Activated T-helper 1 cell treated with anti-CD3 and anti-CD28 coated beads, Interleukin-12 subunit alpha, Interleukin-12 subunit beta, Interleukin-2, Interleukin-4 antibody, amounts not matched to agents 30 ng/mL and 10 ng/mL and 1 ng/mL, durations not matched to agents 14 hours and 24 hours and 36 hours (primary cell): Measurements from ENCODE around the gene STRADA. TPM values are rescaled to one million over a fixed set of nuclear protein-coding genes. Genes with fewer than 3 reads are reported as not detected.

Source experiments
- DNase-seq: peaks from one replicate; pipeline ENCODE4 v3.0.0; 2021; ENCODE audit warnings: low spot score
- H3K27ac Mint-ChIP-seq: one replicate; pipeline ENCODE4 v1.8.0; 2021; ENCODE audit warnings: mild to moderate bottlenecking, mixed read lengths
- H3K27me3 Mint-ChIP-seq: one replicate; pipeline ENCODE4 v1.8.0; 2022; ENCODE audit warnings: mild to moderate bottlenecking, moderate library complexity, mixed read lengths; ENCODE audit not compliant: insufficient read depth
- H3K36me3 Mint-ChIP-seq: one replicate; pipeline ENCODE4 v1.8.0; 2021; ENCODE audit warnings: low read depth, mixed read lengths
- H3K4me1 Mint-ChIP-seq: one replicate; pipeline ENCODE4 v1.8.0; 2021; ENCODE audit warnings: low read depth, mixed read lengths
- H3K4me3 Mint-ChIP-seq: one replicate; pipeline ENCODE4 v1.8.0; 2021; ENCODE audit warnings: mild to moderate bottlenecking, moderate library complexity, mixed read lengths
- H3K9me3 Mint-ChIP-seq: one replicate; pipeline ENCODE4 v1.8.0; 2021; ENCODE audit warnings: mixed read lengths
- intact Hi-C: fragments of 100-400 bp; cut with micrococcal nuclease; formaldehyde crosslinking; loops from one replicate; pipeline ENCODE4 v1.15.1; 2024
- total RNA-seq: library from RNA; stranded (reverse); gene quantifications from 2 replicates; pipeline ENCODE4 v1.2.3, GENCODE V29; 2022

The STRADA gene
- total RNA-seq, 1 donor from 2014 or later = 59.1 TPM

- Mint-ChIP-seq H3K36me3 (peaks cover 25% of the 10 kb centered on the region), H3K9me3 (no peaks in the 10 kb centered on the region), H3K27me3 (no peaks in the 10 kb centered on the region), H3K4me3 (peak within 1 kb of the TSS; percentile 96), H3K27ac (peak within 1 kb of the TSS; percentile 100), H3K4me1 (peaks cover 63% of the 10 kb centered on the region)
- intact Hi-C loops = loop anchor here (1.0 to 10.0 kb wide), 11 partner anchors 32 to 733 kb away; partner anchors contain the start of genes CEP95, DCAF7, DDX5 and ERN1
- DNase-seq = peak; percentile 99
Measured at GRCh38 chr17:63773272-63774140, 31.9 kb upstream of the STRADA start, which contains the start of gene CCDC47. Gene CCDC47, minus strand, starts transcription at chr17:63773597. Its CDS starts 7,422 bp downstream, at chr17:63766175.

- no peaks in the 10 kb centered on the region for H3K27me3 Mint-ChIP-seq
- H3K9me3 Mint-ChIP-seq = no peaks in the 10 kb centered on the region
- peak overlapping the region; percentile 100 for H3K27ac Mint-ChIP-seq
- no peak for DNase-seq
- intact Hi-C loops = loop anchor here (1.0 to 10.0 kb wide), 9 partner anchors 32 to 734 kb away; partner anchors contain the start of genes CEP95, DDX5, FTSJ3 and MAP3K3
- peak overlapping the region; percentile 96 for H3K4me3 Mint-ChIP-seq
- H3K4me1 Mint-ChIP-seq = peaks cover 59% of the 10 kb centered on the region
- H3K36me3 Mint-ChIP-seq = peaks cover 23% of the 10 kb centered on the region
Measured at GRCh38 chr17:63772801-63773271, 31.2 kb upstream of the STRADA start.

GRCh38 chr17:63768433-63768832, 26.8 kb upstream of the STRADA start:
- Mint-ChIP-seq H3K27ac (no peak overlapping the region), H3K27me3 (no peaks in the 10 kb centered on the region), H3K4me3 (no peak overlapping the region), H3K4me1 (peaks cover 49% of the 10 kb centered on the region), H3K36me3 (peaks cover 34% of the 10 kb centered on the region), H3K9me3 (no peaks in the 10 kb centered on the region)
- intact Hi-C loops = no loop called here
- DNase-seq = no peak

- Mint-ChIP-seq H3K9me3 (no peaks in the 10 kb centered on the region), H3K27me3 (no peaks in the 10 kb centered on the region), H3K4me1 (peaks cover 45% of the 10 kb centered on the region), H3K27ac (no peak overlapping the region), H3K36me3 (peaks cover 37% of the 10 kb centered on the region), H3K4me3 (no peak overlapping the region)
- no peak for DNase-seq
- intact Hi-C loops = no loop called here
Measured at GRCh38 chr17:63766754-63767153, 25.2 kb upstream of the STRADA start.

- no peak overlapping the region for H3K27ac Mint-ChIP-seq
- no peak for DNase-seq
- no peaks in the 10 kb centered on the region for H3K27me3 Mint-ChIP-seq
- no peaks in the 10 kb centered on the region for H3K9me3 Mint-ChIP-seq
- H3K4me1 Mint-ChIP-seq = peaks cover 35% of the 10 kb centered on the region
- no peak overlapping the region for H3K4me3 Mint-ChIP-seq
- intact Hi-C loops = no loop called here
- peaks cover 49% of the 10 kb centered on the region for H3K36me3 Mint-ChIP-seq
Measured at GRCh38 chr17:63764716-63765115, 23.1 kb upstream of the STRADA start.

- H3K36me3 Mint-ChIP-seq = peaks cover 58% of the 10 kb centered on the region
- no peaks in the 10 kb centered on the region for H3K9me3 Mint-ChIP-seq
- H3K4me3 Mint-ChIP-seq = no peak overlapping the region
- H3K27ac Mint-ChIP-seq = peak overlapping the region; percentile 52
- H3K27me3 Mint-ChIP-seq = no peaks in the 10 kb centered on the region
- peaks cover 28% of the 10 kb centered on the region for H3K4me1 Mint-ChIP-seq
- no peak for DNase-seq
- intact Hi-C loops = no loop called here
Measured at GRCh38 chr17:63762161-63763078, 20.8 kb upstream of the STRADA start.

- DNase-seq = no peak
- H3K9me3 Mint-ChIP-seq = no peaks in the 10 kb centered on the region
- peak overlapping the region; percentile 59 for H3K27ac Mint-ChIP-seq
- peaks cover 57% of the 10 kb centered on the region for H3K36me3 Mint-ChIP-seq
- intact Hi-C loops = no loop called here
- H3K4me1 Mint-ChIP-seq = peaks cover 17% of the 10 kb centered on the region
- no peak overlapping the region for H3K4me3 Mint-ChIP-seq
- H3K27me3 Mint-ChIP-seq = no peaks in the 10 kb centered on the region
Measured at GRCh38 chr17:63760771-63761539, 19.4 kb upstream of the STRADA start.

GRCh38 chr17:63758428-63758827, 16.8 kb upstream of the STRADA start:
- H3K27me3 Mint-ChIP-seq = no peaks in the 10 kb centered on the region
- H3K9me3 Mint-ChIP-seq = no peaks in the 10 kb centered on the region
- no peak overlapping the region for H3K27ac Mint-ChIP-seq
- H3K36me3 Mint-ChIP-seq = peaks cover 49% of the 10 kb centered on the region
- intact Hi-C loops = no loop called here
- H3K4me1 Mint-ChIP-seq = peaks cover 9% of the 10 kb centered on the region
- H3K4me3 Mint-ChIP-seq = no peak overlapping the region
- DNase-seq = no peak

GRCh38 chr17:63754046-63754445, 12.4 kb upstream of the STRADA start:
- Mint-ChIP-seq H3K4me3 (no peak overlapping the region), H3K9me3 (no peaks in the 10 kb centered on the region), H3K36me3 (peaks cover 40% of the 10 kb centered on the region), H3K27me3 (no peaks in the 10 kb centered on the region), H3K27ac (no peak overlapping the region), H3K4me1 (peaks cover 10% of the 10 kb centered on the region)
- intact Hi-C loops = no loop called here
- no peak for DNase-seq

- intact Hi-C loops = no loop called here
- Mint-ChIP-seq H3K27me3 (no peaks in the 10 kb centered on the region), H3K36me3 (peaks cover 40% of the 10 kb centered on the region), H3K27ac (peak overlapping the region; percentile 71), H3K4me3 (no peak overlapping the region), H3K4me1 (peaks cover 15% of the 10 kb centered on the region), H3K9me3 (no peaks in the 10 kb centered on the region)
- no peak for DNase-seq
Measured at GRCh38 chr17:63753215-63753614, 11.6 kb upstream of the STRADA start.

- no peaks in the 10 kb centered on the region for H3K9me3 Mint-ChIP-seq
- no peak overlapping the region for H3K4me3 Mint-ChIP-seq
- H3K27me3 Mint-ChIP-seq = no peaks in the 10 kb centered on the region
- no peak for DNase-seq
- peak overlapping the region; percentile 71 for H3K27ac Mint-ChIP-seq
- intact Hi-C loops = loop anchor here (1.0 kb wide), 1 partner anchor 11 kb away; the partner anchor contains the start of gene STRADA
- peaks cover 36% of the 10 kb centered on the region for H3K36me3 Mint-ChIP-seq
- peaks cover 16% of the 10 kb centered on the region for H3K4me1 Mint-ChIP-seq
Measured at GRCh38 chr17:63752707-63753106, 11.1 kb upstream of the STRADA start.

- no peaks in the 10 kb centered on the region for H3K9me3 Mint-ChIP-seq
- peak overlapping the region; percentile 46 for H3K4me3 Mint-ChIP-seq
- H3K27me3 Mint-ChIP-seq = no peaks in the 10 kb centered on the region
- peak overlapping the region; percentile 83 for H3K27ac Mint-ChIP-seq
- peaks cover 38% of the 10 kb centered on the region for H3K36me3 Mint-ChIP-seq
- peaks cover 16% of the 10 kb centered on the region for H3K4me1 Mint-ChIP-seq
- intact Hi-C loops = loop anchor here (1.0 kb wide), 1 partner anchor 11 kb away; the partner anchor contains the start of gene STRADA
- DNase-seq = no peak
Measured at GRCh38 chr17:63751806-63752205, 10.2 kb upstream of the STRADA start.
